GM23248 (cell line): ENCODE results near the gene LIN37. TPM values are rescaled to one million over a fixed set of nuclear protein-coding genes. Genes with fewer than 3 reads are reported as not detected.

Source experiments
- DNase-seq: peaks from one replicate; pipeline ENCODE4 v3.0.0-alpha.2; 2015
- H2AFZ ChIP-seq: fragments of 200-600 bp; sonication (generic); 2 replicates; pipeline ENCODE4 v1.6.1; 2016; ENCODE audit warnings: antibody characterized with exemption
- H3F3A ChIP-seq: fragments of 200-600 bp; sonication (generic); 2 replicates; pipeline ENCODE4 v1.6.1; 2016; ENCODE audit warnings: mild to moderate bottlenecking, antibody characterized with exemption, mixed run types; ENCODE audit not compliant: insufficient read depth
- H3K27ac ChIP-seq: fragments of 200-600 bp; sonication (generic); 2 replicates; pipeline ENCODE4 v1.5.1; 2016; ENCODE audit warnings: mild to moderate bottlenecking
- H3K27me3 ChIP-seq: fragments of 200-600 bp; sonication (generic); replicated peaks from 2 replicates; pipeline ENCODE4 v1.6.1; 2016; ENCODE audit warnings: mild to moderate bottlenecking; ENCODE audit not compliant: insufficient read depth
- H3K36me3 ChIP-seq: fragments of 200-600 bp; sonication (generic); 2 replicates; pipeline ENCODE4 v1.6.1; 2016; ENCODE audit warnings: low read depth, mild to moderate bottlenecking
- H3K4me1 ChIP-seq: fragments of 200-600 bp; sonication (generic); 2 replicates; pipeline ENCODE4 v1.6.1; 2016; ENCODE audit warnings: mild to moderate bottlenecking; ENCODE audit not compliant: insufficient read depth
- H3K4me2 ChIP-seq: fragments of 200-600 bp; sonication (generic); one replicate; pipeline ENCODE4 v1.6.1; 2016; ENCODE audit warnings: mild to moderate bottlenecking; ENCODE audit not compliant: unreplicated experiment
- H3K4me3 ChIP-seq: fragments of 200-600 bp; sonication (generic); 2 replicates; pipeline ENCODE4 v1.5.1; 2016; ENCODE audit warnings: mild to moderate bottlenecking
- H3K79me2 ChIP-seq: fragments of 200-600 bp; sonication (generic); 2 replicates; pipeline ENCODE4 v1.6.1; 2016; ENCODE audit warnings: mild to moderate bottlenecking; ENCODE audit not compliant: insufficient read depth
- H3K9ac ChIP-seq: fragments of 200-600 bp; sonication (generic); 2 replicates; pipeline ENCODE4 v1.6.1; 2016; ENCODE audit warnings: mild to moderate bottlenecking
- H3K9me2 ChIP-seq: fragments of 200-600 bp; sonication (generic); 2 replicates; pipeline ENCODE4 v1.6.1; 2016; ENCODE audit warnings: mixed run types, mild to moderate bottlenecking, moderate library complexity; ENCODE audit not compliant: insufficient read depth
- H3K9me3 ChIP-seq: fragments of 200-600 bp; sonication (generic); one replicate; pipeline ENCODE4 v1.6.1; 2017; ENCODE audit warnings: low read depth
- H4K20me1 ChIP-seq: fragments of 200-600 bp; sonication (generic); 2 replicates; pipeline ENCODE4 v1.6.0; 2016; ENCODE audit not compliant: insufficient read depth
- EZH2 ChIP-seq: fragments of 200-600 bp; sonication (generic); IDR thresholded peaks from 2 replicates; pipeline ENCODE4 v1.6.1; 2018; ENCODE audit warnings: antibody characterized with exemption, mild to moderate bottlenecking; ENCODE audit not compliant: insufficient read depth, poor library complexity, severe bottlenecking
- EZH2phosphoT487 ChIP-seq: fragments of 200-600 bp; sonication (generic); IDR thresholded peaks from 2 replicates; pipeline ENCODE4 v1.6.1; 2018; ENCODE audit warnings: antibody characterized with exemption, moderate library complexity, mild to moderate bottlenecking, low read depth; ENCODE audit not compliant: insufficient read depth
- WGBS, 2 experiments: methylation state at CpG; one replicate each; pipeline ENCODE4 v1.1.6; 2015 to 2017; ENCODE audit warnings: low lambda C conversion rate in 2 of 2, low coverage in 1 of 2; ENCODE audit errors: missing lambda C conversion rate in 2 of 2; 5-methylcytosine and 5-hydroxymethylcytosine counted together
- in situ Hi-C: fragments of 300-500 bp; cut with MboI; formaldehyde crosslinking; loops from 2 replicates; pipeline ENCODE4 v1.15.0; 2020
- polyA plus RNA-seq: library from polyadenylated mRNA; unstranded; fragments of >200 nt; fragmentation: Nextera tagmentation; extraction: Ambion mirVana; gene quantifications from 2 replicates; pipeline ENCODE4 v1.2.1, GENCODE V29; 2016
- total RNA-seq: library from RNA; depleted of rRNA; stranded (reverse); fragments of >200 nt; shearing (Covaris generic); gene quantifications from 2 replicates; pipeline ENCODE4 v1.2.3, GENCODE V29; 2014

The LIN37 gene
- total and polyA plus RNA-seq, 2 experiments from 2014 or later = 9.7 to 12.3 TPM

DNA sequence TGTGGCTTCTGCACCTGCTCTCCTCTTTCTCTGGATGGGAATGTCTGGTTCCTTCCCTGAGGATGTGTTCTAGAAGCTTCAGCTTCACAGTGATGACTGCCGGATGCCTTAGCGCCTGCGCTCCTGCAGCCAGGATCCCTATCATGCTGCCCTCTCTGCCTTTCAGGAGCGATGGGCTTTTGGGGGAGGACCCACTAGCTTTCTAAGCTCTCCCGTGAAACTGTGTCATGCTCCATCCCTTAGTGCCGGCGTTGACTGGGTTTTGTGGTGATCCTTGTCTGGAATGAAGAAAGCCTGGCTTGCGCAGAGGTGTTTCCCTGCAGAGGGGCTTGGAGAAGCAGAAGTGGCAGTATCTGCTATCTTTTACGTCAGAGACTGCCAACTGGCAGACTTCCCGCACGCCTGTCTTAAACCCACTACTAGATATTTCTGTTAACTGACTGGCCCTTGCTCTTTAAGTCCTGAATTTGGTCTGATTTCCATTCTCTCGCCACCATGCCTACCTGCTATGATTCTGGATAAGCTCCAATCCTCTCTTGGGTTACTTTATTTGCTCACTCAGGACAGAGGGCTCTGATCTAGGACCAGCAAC, 34.4 kb upstream of the LIN37 start:
- in situ Hi-C loops = no loop called here
- H3K36me3 ChIP-seq = no peaks in the 10 kb centered on the region
- DNase-seq = no peak
- no peak overlapping the region for H2AFZ ChIP-seq
- no peaks in the 10 kb centered on the region for H3K4me1 ChIP-seq
- no peak overlapping the region for H3K4me2 ChIP-seq
- no peak overlapping the region for H3K4me3 ChIP-seq
- H3K27ac ChIP-seq = no peak overlapping the region
- H3K9me2 ChIP-seq = no peaks in the 10 kb centered on the region
- H3F3A ChIP-seq = no peaks in the 10 kb centered on the region; the same call in 1 of the 2 replicates
- no peaks in the 10 kb centered on the region for H3K27me3 ChIP-seq
- no peaks in the 10 kb centered on the region for H3K9me3 ChIP-seq
- peaks cover 18% of the 10 kb centered on the region for H3K79me2 ChIP-seq
- no peak overlapping the region for H3K9ac ChIP-seq
- no peaks in the 10 kb centered on the region for H4K20me1 ChIP-seq
- TF ChIP-seq EZH2phosphoT487 = no peak
- TF ChIP-seq EZH2 = no peak
- 69 to 71% methylated on average over 12 of the region's 12 CpGs for WGBS, 2 experiments

DNA sequence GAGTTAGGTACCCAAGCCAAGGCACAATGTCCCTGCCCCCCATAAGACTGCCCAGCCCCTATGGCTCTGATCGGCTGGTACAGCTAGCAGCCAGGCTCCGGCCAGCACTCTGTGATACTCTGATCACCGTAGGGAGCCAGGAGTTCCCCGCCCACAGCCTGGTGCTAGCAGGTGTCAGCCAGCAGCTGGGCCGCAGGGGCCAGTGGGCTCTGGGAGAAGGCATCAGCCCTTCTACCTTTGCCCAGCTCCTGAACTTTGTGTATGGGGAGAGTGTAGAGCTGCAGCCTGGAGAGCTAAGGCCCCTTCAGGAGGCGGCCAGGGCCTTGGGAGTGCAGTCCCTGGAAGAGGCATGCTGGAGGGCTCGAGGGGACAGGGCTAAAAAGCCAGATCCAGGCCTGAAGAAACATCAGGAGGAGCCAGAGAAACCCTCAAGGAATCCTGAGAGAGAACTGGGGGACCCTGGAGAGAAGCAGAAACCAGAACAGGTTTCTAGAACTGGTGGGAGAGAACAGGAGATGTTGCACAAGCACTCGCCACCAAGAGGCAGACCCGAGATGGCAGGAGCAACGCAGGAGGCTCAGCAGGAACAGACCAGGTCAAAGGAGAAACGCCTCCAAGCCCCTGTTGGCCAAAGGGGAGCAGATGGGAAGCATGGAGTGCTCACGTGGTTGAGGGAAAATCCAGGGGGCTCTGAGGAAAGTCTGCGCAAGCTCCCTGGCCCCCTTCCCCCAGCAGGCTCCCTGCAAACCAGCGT, 33.6 kb upstream of the LIN37 start:
- Histone ChIP-seq H3K9me2 (no peaks in the 10 kb centered on the region), H3K79me2 (peaks cover 25% of the 10 kb centered on the region), H3K4me1 (no peaks in the 10 kb centered on the region), H4K20me1 (no peaks in the 10 kb centered on the region), H3K9me3 (no peaks in the 10 kb centered on the region), H3K9ac (no peak overlapping the region), H3K36me3 (no peaks in the 10 kb centered on the region), H2AFZ (no peak overlapping the region), H3F3A (no peaks in the 10 kb centered on the region; the same call in 1 of the 2 replicates), H3K4me3 (no peak overlapping the region), H3K4me2 (no peak overlapping the region), H3K27me3 (no peaks in the 10 kb centered on the region), H3K27ac (no peak overlapping the region)
- WGBS, 2 experiments = 70 to 71% methylated on average over 14 of the region's 14 CpGs
- in situ Hi-C loops = no loop called here
- no peak for DNase-seq
- TF ChIP-seq EZH2 (no peak), EZH2phosphoT487 (no peak)

DNA sequence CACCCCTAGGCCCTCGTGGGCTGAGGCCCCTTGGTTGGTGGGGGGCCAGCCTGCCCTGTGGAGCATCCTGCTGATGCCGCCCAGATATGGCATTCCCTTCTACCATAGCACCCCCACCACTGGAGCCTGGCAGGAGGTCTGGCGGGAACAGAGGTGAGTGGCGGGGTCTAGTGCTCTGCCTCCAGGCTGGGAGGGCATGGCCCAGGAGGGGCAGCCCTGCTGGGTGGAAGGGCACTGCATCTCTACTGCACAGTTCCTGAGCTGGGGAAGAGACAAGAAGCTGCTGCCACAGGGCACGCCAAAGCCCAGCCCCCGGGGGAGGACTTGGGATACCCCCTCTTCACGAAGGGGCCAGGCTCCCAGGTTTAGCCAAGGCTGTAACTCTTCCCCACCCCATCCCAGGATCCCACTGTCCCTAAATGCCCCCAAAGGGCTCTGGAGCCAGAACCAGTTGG, 33.0 kb upstream of the LIN37 start:
- Histone ChIP-seq H2AFZ (no peak overlapping the region), H3K4me1 (no peaks in the 10 kb centered on the region), H3K9me3 (no peaks in the 10 kb centered on the region), H3F3A (no peaks in the 10 kb centered on the region; the same call in 1 of the 2 replicates), H3K27ac (no peak overlapping the region), H3K9me2 (no peaks in the 10 kb centered on the region), H3K79me2 (peaks cover 31% of the 10 kb centered on the region), H3K9ac (no peak overlapping the region), H4K20me1 (no peaks in the 10 kb centered on the region), H3K36me3 (no peaks in the 10 kb centered on the region), H3K4me3 (no peak overlapping the region), H3K4me2 (no peak overlapping the region), H3K27me3 (no peaks in the 10 kb centered on the region)
- DNase-seq = no peak
- WGBS, 2 experiments = 75 to 76% methylated on average over 7 of the region's 7 CpGs
- no peak for TF ChIP-seq EZH2
- TF ChIP-seq EZH2phosphoT487 = no peak
- in situ Hi-C loops = no loop called here

DNA sequence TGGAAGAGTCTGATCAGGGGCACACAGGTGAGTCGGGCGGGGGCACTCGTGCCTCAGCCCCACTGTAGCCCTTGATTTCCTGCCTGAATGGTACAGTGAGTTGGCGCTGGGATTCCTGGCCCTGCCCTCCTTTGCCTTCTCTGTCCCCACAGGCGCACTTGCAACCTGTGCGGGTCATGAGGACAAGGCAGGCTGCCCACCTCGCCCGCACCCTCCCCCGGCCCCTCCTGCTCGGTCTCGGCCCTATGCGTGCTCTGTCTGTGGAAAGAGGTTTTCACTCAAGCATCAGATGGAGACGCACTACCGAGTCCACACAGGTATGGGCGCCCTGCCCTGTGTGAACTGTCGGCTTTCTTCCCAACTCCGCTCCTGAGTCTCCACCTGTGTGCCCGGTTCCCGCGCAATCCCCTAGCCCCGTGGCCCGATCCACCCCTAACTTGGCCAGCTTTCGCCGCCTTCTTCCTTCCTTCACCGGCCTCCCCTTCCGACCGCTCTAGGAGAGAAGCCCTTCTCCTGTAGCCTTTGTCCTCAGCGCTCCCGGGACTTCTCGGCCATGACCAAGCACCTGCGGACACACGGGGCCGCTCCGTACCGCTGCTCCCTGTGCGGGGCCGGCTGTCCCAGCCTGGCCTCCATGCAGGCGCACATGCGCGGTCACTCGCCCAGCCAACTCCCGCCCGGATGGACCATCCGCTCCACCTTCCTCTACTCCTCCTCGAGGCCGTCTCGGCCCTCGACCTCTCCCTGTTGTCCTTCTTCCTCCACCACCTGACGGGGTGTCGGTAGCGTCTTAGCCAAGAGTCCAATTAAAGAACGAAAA, 32.2 kb upstream of the LIN37 start:
- Histone ChIP-seq H3K4me3 (peak overlapping the region; percentile 82), H3K4me1 (no peaks in the 10 kb centered on the region), H3K27me3 (no peaks in the 10 kb centered on the region), H2AFZ (peak overlapping the region; percentile 90), H3K36me3 (no peaks in the 10 kb centered on the region), H3K9me2 (no peaks in the 10 kb centered on the region), H3K4me2 (peak overlapping the region; percentile 86), H4K20me1 (no peaks in the 10 kb centered on the region), H3K9me3 (no peaks in the 10 kb centered on the region), H3K27ac (peak overlapping the region; percentile 38), H3K79me2 (peaks cover 36% of the 10 kb centered on the region), H3F3A (no peaks in the 10 kb centered on the region; the same call in 1 of the 2 replicates), H3K9ac (peak overlapping the region; percentile 74)
- in situ Hi-C loops = no loop called here
- TF ChIP-seq EZH2phosphoT487 (no peak), EZH2 (no peak)
- 2 to 5% methylated on average over 42 to 52 of the region's 52 CpGs for WGBS, 2 experiments
- peak; percentile 71 for DNase-seq
